Neuronal stem cell (in vitro differentiated cells): Measurements from ENCODE around the gene CHST8.

Experiments
- DNase-seq: peaks from one replicate; pipeline ENCODE4 v3.0.0-alpha.2; 2013; ENCODE audit warnings: low spot score
- H2AFZ ChIP-seq: one replicate; pipeline ENCODE4 v1.6.1; 2013; ENCODE audit warnings: mild to moderate bottlenecking, low read length, inconsistent platforms
- H2AK5ac ChIP-seq: 2 replicates; pipeline ENCODE4 v1.6.1; 2013; ENCODE audit warnings: low read depth, mild to moderate bottlenecking, inconsistent platforms, low read length, moderate library complexity, mixed read lengths
- H2BK120ac ChIP-seq: 2 replicates; pipeline ENCODE4 v1.6.1; 2013; ENCODE audit warnings: low read depth, mild to moderate bottlenecking, inconsistent platforms, low read length, moderate library complexity, mixed read lengths
- H2BK12ac ChIP-seq: one replicate; pipeline ENCODE4 v1.6.1; 2013; ENCODE audit warnings: low read length, inconsistent platforms
- H2BK15ac ChIP-seq: 2 replicates; pipeline ENCODE4 v1.6.1; 2013; ENCODE audit warnings: mild to moderate bottlenecking, low read length, inconsistent platforms, mixed read lengths
- H2BK5ac ChIP-seq: one replicate; pipeline ENCODE4 v1.6.1; 2013; ENCODE audit warnings: inconsistent platforms, mild to moderate bottlenecking, low read length, moderate library complexity
- H3K14ac ChIP-seq: one replicate; pipeline ENCODE4 v1.6.1; 2013; ENCODE audit warnings: low read length, inconsistent platforms
- H3K18ac ChIP-seq: 2 replicates; pipeline ENCODE4 v1.6.1; 2013; ENCODE audit warnings: low read length, inconsistent platforms
- H3K23ac ChIP-seq: 2 replicates; pipeline ENCODE4 v1.6.1; 2013; ENCODE audit warnings: low read depth, mild to moderate bottlenecking, mixed read lengths, low read length, inconsistent platforms; ENCODE audit not compliant: poor library complexity
- H3K27ac ChIP-seq: replicated peaks from 3 replicates; pipeline ENCODE4 v1.5.1; 2013; ENCODE audit warnings: low read length, inconsistent platforms
- H3K27me3 ChIP-seq, 3 experiments: 2 replicates each; pipeline ENCODE4 v1.6.1; 2013; ENCODE audit warnings: low read length in 3 of 3, mild to moderate bottlenecking in 2 of 3, inconsistent platforms in 1 of 3, low read depth in 1 of 3, mixed read lengths in 1 of 3, moderate library complexity in 1 of 3; ENCODE audit not compliant: control insufficient read depth in 3 of 3, insufficient read depth in 3 of 3
- H3K36me3 ChIP-seq, 2 donors: replicated peaks in 1 of 2; 2 replicates each; pipeline ENCODE4 v1.6.1; 2013; ENCODE audit warnings: low read length in 2 of 2; ENCODE audit not compliant: control insufficient read depth in 2 of 2, insufficient read depth in 2 of 2
- H3K4ac ChIP-seq: 2 replicates; pipeline ENCODE4 v1.6.1; 2013; ENCODE audit warnings: inconsistent platforms, mild to moderate bottlenecking, low read length, moderate library complexity
- H3K4me1 ChIP-seq, 2 donors: 1 replicate in 1 of 2; 2 replicates in 1 of 2; pipeline ENCODE4 v1.6.1; 2013; ENCODE audit warnings: low read length in 2 of 2, low read depth in 1 of 2; ENCODE audit not compliant: control insufficient read depth in 2 of 2, insufficient read depth in 1 of 2
- H3K4me2 ChIP-seq: one replicate; pipeline ENCODE4 v1.6.1; 2013; ENCODE audit warnings: mild to moderate bottlenecking, low read length, inconsistent platforms; ENCODE audit not compliant: insufficient read depth, poor library complexity, severe bottlenecking
- H3K4me3 ChIP-seq, 2 donors: 2 replicates each; pipeline ENCODE4 v1.5.1; 2013; ENCODE audit warnings: low read length in 2 of 2, mild to moderate bottlenecking in 2 of 2, inconsistent platforms in 1 of 2, moderate library complexity in 1 of 2
- H3K79me1 ChIP-seq: one replicate; pipeline ENCODE4 v1.6.1; 2013; ENCODE audit warnings: low read depth, mild to moderate bottlenecking, inconsistent platforms, low read length, moderate library complexity
- H3K9ac ChIP-seq: one replicate; pipeline ENCODE4 v1.6.1; 2013; ENCODE audit warnings: mild to moderate bottlenecking, low read depth, low read length, inconsistent platforms; ENCODE audit not compliant: poor library complexity
- H3K9me3 ChIP-seq, 2 donors: replicated peaks in 1 of 2; 2 replicates each; pipeline versions ENCODE3 to v1.6.1; 2013; ENCODE audit warnings: low read length in 2 of 2, mild to moderate bottlenecking in 2 of 2, inconsistent platforms in 1 of 2, low read depth in 1 of 2, mixed read lengths in 1 of 2, moderate library complexity in 1 of 2; ENCODE audit not compliant: control insufficient read depth in 2 of 2, insufficient read depth in 1 of 2
- H4K8ac ChIP-seq: one replicate; pipeline ENCODE4 v1.6.1; 2013; ENCODE audit warnings: low read depth, mild to moderate bottlenecking, inconsistent platforms, low read length, moderate library complexity
- H4K91ac ChIP-seq: one replicate; pipeline ENCODE4 v1.6.1; 2013; ENCODE audit warnings: low read length, low read depth, mild to moderate bottlenecking, inconsistent platforms; ENCODE audit not compliant: poor library complexity
- WGBS, 2 donors: extraction: QIAGEN DNeasy Blood & Tissue Kit; methylation state at CpG; one replicate each; pipeline ENCODE4 v1.1.7; 2013; ENCODE audit warnings: missing lambda C conversion rate in 2 of 2, mixed read lengths in 1 of 2; ENCODE audit not compliant: insufficient read length in 2 of 2, insufficient replicate concordance in 1 of 2; ENCODE audit errors: extremely low coverage in 2 of 2; 5-methylcytosine and 5-hydroxymethylcytosine counted together

CHST8 gene

GRCh38 chr19:33671211-33671610 is 49.5 kb downstream of the CHST8 start:
- Histone ChIP-seq H3K9me3 (no peaks in the 10 kb centered on the region), H3K4me2 (no peak overlapping the region), H4K8ac (no peak overlapping the region), H3K23ac (no peak overlapping the region), H2BK5ac (no peak overlapping the region), H3K4ac (no peak overlapping the region), H3K27ac (no peak overlapping the region), H3K36me3 (no peaks in the 10 kb centered on the region), H3K4me3 (no peak overlapping the region), H2BK15ac (no peak overlapping the region), H3K4me1 (peaks cover 0 to 5% of the 10 kb centered on the region in 2 donors), H2AK5ac (no peak overlapping the region), H2BK120ac (no peak overlapping the region), H3K27me3 (peaks cover 0 to 6% (median 0%) of the 10 kb centered on the region in 3 experiments), H2AFZ (no peak overlapping the region), H3K14ac (no peak overlapping the region), H2BK12ac (no peak overlapping the region), H4K91ac (no peak overlapping the region), H3K18ac (no peak overlapping the region), H3K9ac (no peak overlapping the region), H3K79me1 (no peaks in the 10 kb centered on the region)
- no CpG with 5 or more reads among the region's 5 CpGs for WGBS, 2 donors
- DNase-seq: no peak

GRCh38 chr19:33673258-33673875 is 51.6 kb downstream of the CHST8 start:
- Histone ChIP-seq H3K27me3 (peaks cover 0 to 6% (median 0%) of the 10 kb centered on the region in 3 experiments), H3K36me3 (no peaks in the 10 kb centered on the region), H2BK120ac (no peak overlapping the region), H3K9me3 (no peaks in the 10 kb centered on the region), H4K8ac (no peak overlapping the region), H3K4me3 (peak overlapping the region in 1 of 2 donors; percentile 32), H4K91ac (no peak overlapping the region), H3K4ac (no peak overlapping the region), H3K14ac (no peak overlapping the region), H2BK5ac (no peak overlapping the region), H2AK5ac (no peak overlapping the region), H3K9ac (peak overlapping the region; percentile 50), H2BK15ac (no peak overlapping the region), H3K23ac (no peak overlapping the region), H2AFZ (no peak overlapping the region), H3K4me2 (no peak overlapping the region), H2BK12ac (no peak overlapping the region), H3K27ac (no peak overlapping the region), H3K18ac (no peak overlapping the region), H3K4me1 (peaks cover 0 to 4% of the 10 kb centered on the region in 2 donors), H3K79me1 (no peaks in the 10 kb centered on the region)
- no CpG with 5 or more reads among the region's 9 CpGs for WGBS, 2 donors
- no peak for DNase-seq

- no peak overlapping the region for H3K4me3 ChIP-seq
- H3K4me2 ChIP-seq: no peak overlapping the region
- no peak overlapping the region for H3K23ac ChIP-seq
- H2AFZ ChIP-seq: no peak overlapping the region
- H3K9ac ChIP-seq: no peak overlapping the region
- WGBS, 2 donors: no CpG with 5 or more reads among the region's 10 CpGs
- H4K8ac ChIP-seq: no peak overlapping the region
- H2BK5ac ChIP-seq: no peak overlapping the region
- H3K79me1 ChIP-seq: no peaks in the 10 kb centered on the region
- peak overlapping the region; percentile 16 for H2BK12ac ChIP-seq
- H3K18ac ChIP-seq: no peak overlapping the region
- no peak for DNase-seq
- no peak overlapping the region for H2BK15ac ChIP-seq
- H3K36me3 ChIP-seq: no peaks in the 10 kb centered on the region
- H3K27ac ChIP-seq: no peak overlapping the region
- no peak overlapping the region for H4K91ac ChIP-seq
- H2BK120ac ChIP-seq: no peak overlapping the region
- no peaks in the 10 kb centered on the region for H3K9me3 ChIP-seq
- H3K4me1 ChIP-seq: peaks cover 0 to 4% of the 10 kb centered on the region in 2 donors
- no peak overlapping the region for H2AK5ac ChIP-seq
- no peak overlapping the region for H3K4ac ChIP-seq
- peaks cover 0 to 6% (median 0%) of the 10 kb centered on the region in 3 experiments for H3K27me3 ChIP-seq
- H3K14ac ChIP-seq: no peak overlapping the region
These were observed 52.4 kb downstream of the CHST8 start for GRCh38 chr19:33673996-33674625.

GRCh38 chr19:33674626-33675367 is 53.0 kb downstream of the CHST8 start:
- no peak overlapping the region for H3K14ac ChIP-seq
- H3K27me3 ChIP-seq: peaks cover 0 to 5% (median 0%) of the 10 kb centered on the region in 3 experiments
- no peak overlapping the region for H3K9ac ChIP-seq
- H2BK5ac ChIP-seq: no peak overlapping the region
- no peak overlapping the region for H3K27ac ChIP-seq
- H3K9me3 ChIP-seq: no peaks in the 10 kb centered on the region
- H3K23ac ChIP-seq: no peak overlapping the region
- no peak overlapping the region for H3K4me3 ChIP-seq
- no peaks in the 10 kb centered on the region for H3K36me3 ChIP-seq
- WGBS, 2 donors: no CpG with 5 or more reads among the region's 10 CpGs
- H2BK15ac ChIP-seq: no peak overlapping the region
- DNase-seq: no peak
- no peak overlapping the region for H4K8ac ChIP-seq
- H3K4ac ChIP-seq: no peak overlapping the region
- peak overlapping the region; percentile 16 for H2BK12ac ChIP-seq
- H2AK5ac ChIP-seq: no peak overlapping the region
- H2BK120ac ChIP-seq: no peak overlapping the region
- H3K18ac ChIP-seq: no peak overlapping the region
- no peak overlapping the region for H4K91ac ChIP-seq
- no peak overlapping the region for H3K4me2 ChIP-seq
- H3K79me1 ChIP-seq: no peaks in the 10 kb centered on the region
- H2AFZ ChIP-seq: no peak overlapping the region
- peaks cover 0 to 4% of the 10 kb centered on the region in 2 donors for H3K4me1 ChIP-seq
